CMK (cell line): ENCODE results near the gene TLX2.
"Not testable (repeated sequence)": the region's sequence is repeated elsewhere in the genome, so short reads cannot be mapped to it uniquely, and the experiment has no call there.

Source experiments
- DNase-seq: peaks from one replicate; pipeline ENCODE4 v3.0.0-alpha.2; 2010; ENCODE audit warnings: low read depth

TLX2 gene

GRCh38 chr2:74554820-74555531, 40.7 kb downstream of the TLX2 start:
- DNase-seq = no peak

GRCh38 chr2:74555610-74556103, 41.4 kb downstream of the TLX2 start:
- DNase-seq = no peak

GRCh38 chr2:74556159-74556558, 41.9 kb downstream of the TLX2 start:
- no peak for DNase-seq

GRCh38 chr2:74556831-74557370, 42.7 kb downstream of the TLX2 start:
- DNase-seq = no peak

GRCh38 chr2:74558284-74559230, 44.3 kb downstream of the TLX2 start:
- DNase-seq = no peak

GRCh38 chr2:74559912-74560311, 45.7 kb downstream of the TLX2 start:
- DNase-seq = no peak

GRCh38 chr2:74560591-74560990, 46.3 kb downstream of the TLX2 start:
- no peak for DNase-seq

- not testable (repeated sequence) for DNase-seq
These were observed 46.8 kb downstream of the TLX2 start for GRCh38 chr2:74561022-74561421.

- DNase-seq = no peak
These were observed 48.0 kb downstream of the TLX2 start for GRCh38 chr2:74562126-74562775.

GRCh38 chr2:74564222-74564621, 50.0 kb downstream of the TLX2 start:
- DNase-seq = no peak

GRCh38 chr2:74566076-74566753, 52.0 kb downstream of the TLX2 start:
- DNase-seq = no peak

- no peak for DNase-seq
These were observed 52.5 kb downstream of the TLX2 start for GRCh38 chr2:74566754-74567085.
